Aorta (tissue), 5 donors: ENCODE results near the gene PORCN. TPM values are rescaled to one million over a fixed set of nuclear protein-coding genes. Genes with fewer than 3 reads are reported as not detected.
A peak's percentile ranks its signal among the peaks of the same experiment; 100 is the strongest.

ENCODE experiments used
- ATAC-seq: fragments of 200-7000 bp; cut with Tn5 transposase; one replicate; pipeline ENCODE4 v1.9.1; 2022; ENCODE audit warnings: moderate library complexity; ENCODE audit not compliant: low FRiP score
- DNase-seq, 2 donors: peaks; one replicate each; pipeline ENCODE4 v3.0.0-alpha.2; 2020
- H3K27ac ChIP-seq, 2 donors: one replicate each; pipeline ENCODE4 v1.5.1; 2013; ENCODE audit warnings: low read length in 2 of 2, mild to moderate bottlenecking in 2 of 2, moderate library complexity in 2 of 2, control low read depth in 1 of 2, inconsistent platforms in 1 of 2, low read depth in 1 of 2
- H3K27me3 ChIP-seq, 2 donors: one replicate each; pipeline ENCODE4 v1.6.1; 2013; ENCODE audit warnings: control low read depth in 1 of 2, low read length in 1 of 2, mild to moderate bottlenecking in 1 of 2, moderate library complexity in 1 of 2; ENCODE audit not compliant: insufficient read depth in 2 of 2, control insufficient read depth in 1 of 2
- H3K36me3 ChIP-seq, 2 donors: one replicate each; pipeline ENCODE4 v1.6.1; 2013; ENCODE audit warnings: control low read depth in 1 of 2, low read length in 1 of 2, mild to moderate bottlenecking in 1 of 2; ENCODE audit not compliant: insufficient read depth in 2 of 2, control insufficient read depth in 1 of 2
- H3K4me1 ChIP-seq, 2 donors: one replicate each; pipeline ENCODE4 v1.6.1; 2013; ENCODE audit warnings: low read length in 2 of 2, control low read depth in 1 of 2, mild to moderate bottlenecking in 1 of 2, moderate library complexity in 1 of 2; ENCODE audit not compliant: insufficient read depth in 2 of 2, control insufficient read depth in 1 of 2
- H3K4me3 ChIP-seq, 2 donors: one replicate each; pipeline ENCODE4 v1.5.1; 2013; ENCODE audit warnings: low read length in 2 of 2, control low read depth in 1 of 2, mild to moderate bottlenecking in 1 of 2
- H3K9me3 ChIP-seq: one replicate; pipeline ENCODE4 v1.6.1; 2013; ENCODE audit warnings: mild to moderate bottlenecking, low read length; ENCODE audit not compliant: control insufficient read depth
- WGBS, 2 donors: extraction: QIAGEN DNeasy Blood & Tissue Kit; methylation state at CpG; one replicate each; pipeline ENCODE4 v1.1.7; 2013; 5-methylcytosine and 5-hydroxymethylcytosine counted together
- intact Hi-C, 2 donors: fragments of 100-400 bp; cut with DNase I; formaldehyde crosslinking; loops; one replicate each; pipeline versions ENCODE4 v1.14.2 to v1.15.0; 2022
- polyA plus RNA-seq, 2 donors: library from polyadenylated mRNA; stranded (reverse); fragments of 200-250 nt; gene quantifications; one replicate each; pipeline ENCODE4 v1.2.3, GENCODE V29; 2013
- total RNA-seq, 2 donors: library from RNA; stranded (reverse); fragmentation: NEBNext Ultra II Directional; extraction: Animal tissue kit (Norgen Biotek cat#: 25700); gene quantifications; one replicate each; pipeline ENCODE4 v1.2.1, GENCODE V29; 2021
- donor health status: healthy with polysubstance abuse.
- donor health status: Bipolar disorder and iron deficiency.
- donor health status: DM: no; HTN: no; CAD: no.
- donor health status: DM: no; HTN: no; CAD: no.
- donor health status: DM: yes; HTN: yes; CAD: no.

Gene PORCN
- total and polyA plus RNA-seq, 4 donors = 4.5 to 18.7 (median 11.1) TPM

DNA sequence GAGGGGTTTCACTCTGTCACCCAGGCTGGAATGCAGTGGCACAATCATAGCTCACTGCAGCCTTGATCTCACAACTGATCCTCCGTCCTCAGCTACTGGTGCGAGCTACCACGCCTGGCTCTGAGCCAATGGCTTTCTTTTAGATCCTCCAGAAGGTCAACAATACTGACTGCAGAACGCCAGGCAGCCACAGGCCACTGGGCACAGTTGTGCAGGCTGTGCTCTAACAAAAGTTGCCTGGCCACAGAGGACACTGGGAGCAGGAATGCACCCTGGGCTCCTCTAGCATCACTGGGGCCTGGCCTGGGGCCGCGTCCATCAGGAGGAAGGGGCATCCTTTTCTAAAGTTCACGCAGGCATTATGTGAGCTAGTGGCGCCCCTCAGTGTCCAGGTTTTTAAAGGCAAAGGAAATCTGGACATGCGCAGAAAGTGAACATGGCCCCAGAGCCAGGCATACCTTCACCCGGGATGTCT is 14.9 kb upstream of the PORCN start:
- H3K27me3 ChIP-seq = no peaks in the 10 kb centered on the region
- no peaks in the 10 kb centered on the region for H3K36me3 ChIP-seq
- intact Hi-C loops = no loop called here
- DNase-seq (peak in 1 of 2 donors; percentile 71), ATAC-seq (no peak)
- no peaks in the 10 kb centered on the region for H3K4me1 ChIP-seq
- H3K27ac ChIP-seq = no peak overlapping the region
- H3K4me3 ChIP-seq = no peak overlapping the region
- H3K9me3 ChIP-seq = no peaks in the 10 kb centered on the region
- WGBS, 2 donors = 13 to 33% methylated on average over 10 of the region's 10 CpGs

DNA sequence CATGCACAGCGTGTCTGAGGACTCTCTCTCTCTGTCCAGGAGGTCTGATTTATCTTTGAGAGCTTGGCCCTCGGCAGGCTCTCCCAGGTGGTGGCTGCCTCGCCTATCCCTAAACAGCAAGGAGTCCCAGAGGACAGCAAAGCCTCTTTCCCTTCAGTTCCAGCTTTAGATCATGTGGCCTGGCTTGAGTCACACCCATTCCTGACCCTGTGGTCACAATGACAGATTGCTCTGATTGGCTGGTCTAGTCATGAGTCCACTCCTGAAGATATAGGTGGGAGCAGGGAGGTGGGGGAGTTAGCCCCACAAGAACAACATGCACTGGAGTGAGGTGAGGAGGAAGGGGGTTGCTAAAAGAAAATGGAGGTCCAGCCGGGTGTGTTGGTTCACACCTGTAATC is 12.1 kb upstream of the PORCN start:
- Histone ChIP-seq H3K4me3 (no peak overlapping the region), H3K36me3 (no peaks in the 10 kb centered on the region), H3K9me3 (no peaks in the 10 kb centered on the region), H3K27me3 (no peaks in the 10 kb centered on the region), H3K4me1 (no peaks in the 10 kb centered on the region), H3K27ac (no peak overlapping the region)
- 74 to 83% methylated on average over 4 of the region's 4 CpGs for WGBS, 2 donors
- peak in 1 of 2 donors; percentile 42 for DNase-seq
- intact Hi-C loops = no loop called here
- no peak for ATAC-seq

DNA sequence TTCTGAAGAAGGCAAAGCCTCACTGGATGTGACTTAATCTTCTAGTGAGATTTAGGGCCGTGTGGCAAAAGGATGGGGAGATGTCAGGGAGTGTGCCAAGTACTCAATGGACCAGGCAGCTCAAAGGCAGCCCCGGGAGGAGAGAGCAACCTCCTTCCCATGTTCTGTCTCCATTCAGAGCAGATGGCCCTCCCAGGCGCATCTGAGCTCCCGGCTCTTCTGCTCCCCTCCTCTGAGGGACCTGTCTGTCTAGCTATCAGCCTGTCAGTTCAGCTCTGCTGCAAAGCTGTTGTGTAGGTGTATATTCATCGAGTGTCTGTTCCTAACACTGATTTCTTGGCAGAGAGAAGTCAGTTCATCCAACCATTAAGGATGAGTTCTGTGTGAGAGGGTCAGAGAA is 10.9 kb upstream of the PORCN start:
- Histone ChIP-seq H3K4me3 (no peak overlapping the region), H3K27me3 (no peaks in the 10 kb centered on the region), H3K4me1 (no peaks in the 10 kb centered on the region), H3K36me3 (no peaks in the 10 kb centered on the region), H3K27ac (no peak overlapping the region), H3K9me3 (no peaks in the 10 kb centered on the region)
- WGBS, 2 donors = 69 to 71% methylated on average over 5 of the region's 5 CpGs
- DNase-seq (peak in 1 of 2 donors; percentile 42), ATAC-seq (no peak)
- intact Hi-C loops = no loop called here

DNA sequence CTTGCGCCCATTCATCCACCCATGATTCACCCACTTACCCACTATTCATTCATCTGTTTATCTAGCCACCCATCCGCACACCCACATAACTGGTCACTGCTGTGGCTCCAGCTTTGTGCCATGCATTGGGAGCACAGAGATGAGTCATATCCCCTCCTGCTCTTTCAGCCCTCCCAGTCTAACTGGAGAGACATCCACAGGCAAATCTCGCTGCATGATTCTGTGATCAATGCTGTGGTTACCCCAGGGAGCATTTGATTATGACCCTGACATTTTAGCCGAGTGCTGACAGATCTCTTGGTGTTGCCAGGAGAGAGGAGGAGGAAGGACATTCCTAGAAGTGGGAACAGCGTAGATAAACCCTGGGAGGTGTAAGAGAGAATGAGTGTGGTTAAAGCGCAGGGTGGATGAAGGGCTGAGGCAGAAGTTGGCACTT is 10.4 kb upstream of the PORCN start:
- ATAC-seq (no peak), DNase-seq (peak in 1 of 2 donors; percentile 11)
- Histone ChIP-seq H3K36me3 (no peaks in the 10 kb centered on the region), H3K27me3 (no peaks in the 10 kb centered on the region), H3K9me3 (no peaks in the 10 kb centered on the region), H3K4me1 (no peaks in the 10 kb centered on the region), H3K4me3 (no peak overlapping the region), H3K27ac (no peak overlapping the region)
- 40 to 62% methylated on average over 6 of the region's 6 CpGs for WGBS, 2 donors
- intact Hi-C loops = no loop called here

DNA sequence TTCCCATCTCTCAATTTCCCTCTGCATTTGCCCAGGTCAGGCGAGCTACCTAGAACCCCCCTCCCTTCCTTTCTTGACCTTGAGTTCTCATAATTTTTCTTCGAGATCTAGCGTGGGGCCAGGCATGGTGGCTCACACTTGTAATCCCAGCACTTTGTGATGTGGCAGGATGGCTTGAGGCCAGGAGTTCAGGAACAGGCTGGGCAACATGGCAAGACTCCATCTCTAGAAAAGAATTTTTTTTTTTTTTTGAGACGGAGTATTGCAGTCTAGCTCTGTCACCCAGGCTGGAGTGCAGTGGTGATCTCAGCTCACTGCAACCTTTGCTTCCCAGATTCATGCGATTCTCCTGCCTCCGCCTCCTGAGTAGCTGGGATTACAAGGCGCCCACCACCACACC is 4.5 kb upstream of the PORCN start:
- no peak for ATAC-seq
- H3K27me3 ChIP-seq = no peaks in the 10 kb centered on the region
- intact Hi-C loops = no loop called here

DNA sequence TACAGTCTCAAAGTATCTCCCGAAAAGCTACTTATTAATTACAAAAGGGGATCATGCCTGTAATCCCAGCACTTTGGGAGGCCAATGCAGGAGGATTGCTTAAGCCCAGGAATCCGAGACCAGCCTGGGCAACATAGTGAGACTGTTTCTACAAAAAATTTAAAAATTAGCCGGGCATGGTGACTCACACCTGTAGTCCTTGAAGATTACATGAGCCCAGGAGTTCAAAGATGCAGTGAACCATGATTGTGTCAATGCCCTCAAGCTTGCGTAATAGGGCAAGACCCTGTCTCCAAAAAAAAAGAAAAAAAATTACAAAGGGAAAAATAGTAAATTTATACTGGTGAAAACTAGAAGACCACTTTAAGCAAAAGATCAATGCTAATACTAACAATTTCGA is 3.3 kb upstream of the PORCN start:
- H3K9me3 ChIP-seq = no peaks in the 10 kb centered on the region
- ATAC-seq = no peak
- 74 to 76% methylated on average over 5 of the region's 5 CpGs for WGBS, 2 donors
- H3K27me3 ChIP-seq = no peaks in the 10 kb centered on the region
- H3K27ac ChIP-seq = no peak overlapping the region
- DNase-seq = peak in 1 of 2 donors; percentile 1
- H3K36me3 ChIP-seq = no peaks in the 10 kb centered on the region
- H3K4me3 ChIP-seq = no peak overlapping the region
- H3K4me1 ChIP-seq = no peaks in the 10 kb centered on the region
- intact Hi-C loops = no loop called here

More for the DNA sequence above, 4.5 kb upstream of the PORCN start:
- Histone ChIP-seq H3K36me3 (no peaks in the 10 kb centered on the region), H3K4me3 (no peak overlapping the region), H3K27ac (no peak overlapping the region), H3K9me3 (no peaks in the 10 kb centered on the region), H3K4me1 (no peaks in the 10 kb centered on the region)
- DNase-seq = no peak
- 61 to 68% methylated on average over 7 of the region's 7 CpGs for WGBS, 2 donors

DNA sequence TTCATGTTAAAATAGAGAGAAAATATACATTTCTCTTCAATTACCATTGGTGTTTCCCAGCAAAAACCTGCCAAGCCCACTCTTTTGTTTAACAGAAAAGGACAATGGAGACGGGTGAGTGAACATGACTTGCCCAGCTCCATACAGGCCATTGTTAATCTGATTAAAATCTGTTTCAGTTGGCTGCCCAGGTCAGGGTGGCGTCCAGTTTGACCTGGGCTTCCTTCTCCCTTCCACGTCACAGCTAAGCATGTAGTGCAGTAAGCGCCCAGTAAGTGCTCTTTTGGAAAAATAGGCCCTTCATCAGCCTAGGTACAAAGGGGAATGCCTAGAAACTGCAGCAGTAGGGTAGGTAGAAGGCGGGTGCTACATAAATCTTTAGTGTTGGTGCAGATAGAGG is 1.5 kb upstream of the PORCN start:
- intact Hi-C loops = no loop called here
- no peaks in the 10 kb centered on the region for H3K4me1 ChIP-seq
- H3K9me3 ChIP-seq = no peaks in the 10 kb centered on the region
- DNase-seq (peak in 1 of 2 donors; percentile 27), ATAC-seq (no peak)
- H3K27me3 ChIP-seq = no peaks in the 10 kb centered on the region
- H3K36me3 ChIP-seq = no peaks in the 10 kb centered on the region
- H3K27ac ChIP-seq = no peak overlapping the region
- H3K4me3 ChIP-seq = no peak overlapping the region
- 71 to 92% methylated on average over 5 of the region's 5 CpGs for WGBS, 2 donors

DNA sequence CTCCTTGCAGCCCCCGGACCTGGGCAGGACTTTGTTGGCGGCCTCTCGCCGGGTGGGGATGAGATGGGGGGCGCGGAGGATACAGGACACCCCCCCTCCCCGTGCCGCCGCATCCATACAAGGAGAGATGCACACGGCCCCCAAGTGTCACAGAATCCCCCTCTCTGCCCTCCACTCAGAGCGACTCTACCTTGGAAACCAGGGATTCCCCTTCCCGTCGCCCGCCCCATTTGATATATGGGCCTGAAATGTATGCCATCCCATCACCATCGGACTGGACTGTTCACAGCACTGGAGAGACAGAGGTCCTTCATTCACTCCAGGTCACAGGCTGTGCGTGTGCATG is 426 bp downstream of the PORCN start:
- no peaks in the 10 kb centered on the region for H3K27me3 ChIP-seq
- WGBS, 2 donors = 0 to 22% methylated on average over 16 of the region's 16 CpGs
- ATAC-seq (no peak), DNase-seq (peak in 1 of 2 donors; percentile 64)
- H3K9me3 ChIP-seq = no peaks in the 10 kb centered on the region
- H3K27ac ChIP-seq = no peak overlapping the region
- H3K4me1 ChIP-seq = no peaks in the 10 kb centered on the region
- intact Hi-C loops = no loop called here
- peak overlapping the region; percentile 6 to 18 for H3K4me3 ChIP-seq
- no peaks in the 10 kb centered on the region for H3K36me3 ChIP-seq

DNA sequence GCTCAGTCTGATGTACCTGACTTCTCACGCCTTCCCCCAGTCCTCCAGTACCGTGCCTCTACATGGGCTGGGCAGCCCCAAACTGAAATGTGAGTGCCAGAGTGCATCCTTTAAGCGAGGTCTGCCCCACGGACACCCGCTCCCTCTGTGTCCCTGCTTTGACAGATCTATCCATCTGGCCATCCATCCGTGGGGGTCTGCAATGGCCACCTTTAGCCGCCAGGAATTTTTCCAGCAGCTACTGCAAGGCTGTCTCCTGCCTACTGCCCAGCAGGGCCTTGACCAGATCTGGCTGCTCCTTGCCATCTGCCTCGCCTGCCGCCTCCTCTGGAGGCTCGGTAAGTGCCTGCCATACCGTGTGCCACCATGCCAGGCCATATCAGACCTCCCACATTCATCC is 827 bp downstream of the PORCN start:
- intact Hi-C loops = no loop called here
- no peak overlapping the region for H3K27ac ChIP-seq
- WGBS, 2 donors = 56 to 57% methylated on average over 11 of the region's 11 CpGs

More for the DNA sequence above, 827 bp downstream of the PORCN start:
- Histone ChIP-seq H3K36me3 (no peaks in the 10 kb centered on the region), H3K27me3 (no peaks in the 10 kb centered on the region), H3K9me3 (no peaks in the 10 kb centered on the region), H3K4me3 (peak overlapping the region in 1 of 2 donors; percentile 18), H3K4me1 (no peaks in the 10 kb centered on the region)
- ATAC-seq (peak; percentile 3), DNase-seq (peak in 1 of 2 donors; percentile 61)
